ENCODE measurements around the gene RAB3D. TPM values are rescaled to one million over a fixed set of nuclear protein-coding genes. Genes with fewer than 3 reads are reported as not detected.

RAB3D gene
- total and polyA plus RNA-seq, 2 of the 4 experiments (the other 2 are of a cell fraction), result 4.8 to 5.5 TPM

GRCh38 chr19:11361037-11361770, 21.7 kb upstream of the RAB3D start:
- BruUV-seq (replicated peaks), result no TSS peak
- no peaks in the 10 kb centered on the region for H3K9me3 ChIP-seq (ENCODE audit: control insufficient read depth, insufficient read depth, low read length)
- H3K4me1 ChIP-seq (ENCODE audit: control insufficient read depth, insufficient read depth, low read length), result peaks cover 3% of the 10 kb centered on the region
- peaks cover 39% of the 10 kb centered on the region for H3K36me3 ChIP-seq (ENCODE audit: control insufficient read depth, insufficient read depth, low read length)
- 76% methylated on average over 39 of the region's 43 CpGs; no CpG with 5 or more reads in 1 of the 2 experiments for WGBS, 2 experiments (ENCODE audit: extremely low coverage in 2 of 2, insufficient read length in 1 of 2)
- H3K23ac ChIP-seq (ENCODE audit: low read depth, low read length), result no peak overlapping the region
- H3K56ac ChIP-seq (ENCODE audit: extremely low read depth, insufficient read depth, low read length), result no peak overlapping the region
- no peaks in the 10 kb centered on the region for H3K27me3 ChIP-seq (ENCODE audit: control insufficient read depth, insufficient read depth, low read length)
- dilution Hi-C loops (cut with HindIII; ENCODE audit: low sequenced_read_pairs, unreplicated experiment) (no loop called here), intact Hi-C loops (cut with micrococcal nuclease) (no loop called here), in situ Hi-C loops (cut with MboI; ENCODE audit: low sequenced_read_pairs) (no loop called here)
- H3K4me2 ChIP-seq (ENCODE audit: low read depth, low read length), result no peak overlapping the region
- H3K4ac ChIP-seq (ENCODE audit: low read depth, low read length), result no peak overlapping the region
- peaks cover 6 to 13% of the 10 kb centered on the region in 2 experiments; a peak in 3 of 4 replicates for H3K79me1 ChIP-seq (ENCODE audit: low read depth in 1 of 2, low read length in 2 of 2)
- H3K9me1 ChIP-seq (ENCODE audit: insufficient read depth, low read length), result peaks cover 15% of the 10 kb centered on the region
- no peak overlapping the region for H3K18ac ChIP-seq (ENCODE audit: low read depth, low read length)
- no peak overlapping the region for H2BK5ac ChIP-seq (ENCODE audit: low read depth, low read length, poor library complexity, severe bottlenecking)
- H2BK20ac ChIP-seq (ENCODE audit: low read depth, low read length), result no peak overlapping the region
- peaks cover 12% of the 10 kb centered on the region for H4K20me1 ChIP-seq (ENCODE audit: insufficient read depth, low read length)
- ChIA-PET CTCF (no interaction called here), POLR2A (ENCODE audit: unreplicated experiment) (interaction anchor here (0.8 kb wide), 1 partner anchor 43 kb away, joined by 3 read pairs; no protein-coding TSS in a partner anchor)
- no peak overlapping the region for H4K91ac ChIP-seq (ENCODE audit: insufficient read depth, low read depth, low read length)
- no peak overlapping the region for H3K9ac ChIP-seq (ENCODE audit: low read depth, low read length)
- H2AK9ac ChIP-seq (replicated peaks; ENCODE audit: low read depth, low read length, poor library complexity), result peak overlapping the region; percentile 24
- H3K14ac ChIP-seq (replicated peaks; ENCODE audit: low read depth, low read length), result no peak overlapping the region
- no peak overlapping the region for H2AFZ ChIP-seq (replicated peaks; ENCODE audit: low read length, poor library complexity)
- no peak overlapping the region for H4K8ac ChIP-seq (ENCODE audit: low read depth in 2 of 2, low read length in 2 of 2)
- H4K5ac ChIP-seq (ENCODE audit: low read depth, low read length), result no peak overlapping the region
- no peak overlapping the region for H2BK120ac ChIP-seq (ENCODE audit: low read depth, low read length)
- no peak overlapping the region for H2AK5ac ChIP-seq (ENCODE audit: low read depth, low read length)
- H3K4me3 ChIP-seq (ENCODE audit: insufficient read depth, low read depth, low read length), result no peak overlapping the region
- ATAC-seq (ENCODE audit: low read depth), result peak; percentile 48; the same call in 1 of the 2 replicates
- no peak overlapping the region for H3K27ac ChIP-seq (ENCODE audit: insufficient read depth, low read length)
- no peak overlapping the region for H2BK15ac ChIP-seq (ENCODE audit: low read depth, low read length)
- DNase-seq, result no peak
- TF ChIP-seq ELK1 (IDR thresholded peaks at IDR 0.05; ENCODE audit: borderline replicate concordance, low read depth, low read length) (no peak), USF2 (IDR thresholded peaks at IDR 0.05; ENCODE audit: low read depth, low read length) (no peak), RCOR1 (IDR thresholded peaks at IDR 0.05; ENCODE audit: insufficient replicate concordance, low read length) (no peak), CTCF (conservative IDR thresholded peaks at IDR 0.05; ENCODE audit: low read depth, low read length) (no peak), RFX5 (IDR thresholded peaks at IDR 0.05; ENCODE audit: low read depth, low read length) (no peak), CEBPB (IDR thresholded peaks at IDR 0.05; ENCODE audit: low read depth, low read length) (no peak), MXI1 (IDR thresholded peaks at IDR 0.05; ENCODE audit: borderline replicate concordance, low read depth, low read length) (no peak), BHLHE40 (IDR thresholded peaks at IDR 0.05; ENCODE audit: low read depth, low read length) (no peak), POLR2A (IDR thresholded peaks at IDR 0.05; ENCODE audit: low read depth, low read length) (no peak), RAD21 (IDR thresholded peaks at IDR 0.05; ENCODE audit: low read length) (no peak), FOS (IDR thresholded peaks at IDR 0.05; ENCODE audit: low read depth, low read length) (no peak), CHD1 (IDR thresholded peaks at IDR 0.05; ENCODE audit: low read depth, low read length) (no peak), MAFK (IDR thresholded peaks at IDR 0.05; ENCODE audit: low read depth, low read length) (no peak), SMC3 (IDR thresholded peaks at IDR 0.05; ENCODE audit: low read depth, low read length) (no peak), NFE2L2 (IDR thresholded peaks at IDR 0.05; ENCODE audit: low read depth, low read length) (no peak)
